Subcutaneous abdominal adipose tissue (tissue), 5 donors: Measurements from ENCODE around the gene DNLZ.

ENCODE experiments used
- H3K27ac ChIP-seq: one replicate; pipeline ENCODE4 v1.7.0; 2013; ENCODE audit warnings: low read depth, mild to moderate bottlenecking, inconsistent platforms, low read length, moderate library complexity
- H3K27me3 ChIP-seq, 5 donors: one replicate each; pipeline ENCODE4 v1.7.0; 2013; ENCODE audit warnings: low read length in 5 of 5, inconsistent platforms in 1 of 5; ENCODE audit not compliant: control insufficient read depth in 5 of 5, insufficient read depth in 4 of 5
- H3K36me3 ChIP-seq, 5 donors: one replicate each; pipeline ENCODE4 v1.7.0; 2013; ENCODE audit warnings: low read length in 5 of 5; ENCODE audit not compliant: control insufficient read depth in 5 of 5, insufficient read depth in 5 of 5
- H3K4me1 ChIP-seq, 5 donors: one replicate each; pipeline ENCODE4 v1.7.0; 2013; ENCODE audit warnings: low read length in 5 of 5, mild to moderate bottlenecking in 3 of 5, moderate library complexity in 1 of 5; ENCODE audit not compliant: control insufficient read depth in 5 of 5, insufficient read depth in 5 of 5
- H3K4me3 ChIP-seq, 5 donors: one replicate each; pipeline ENCODE4 v1.7.0; 2013; ENCODE audit warnings: low read length in 5 of 5, low read depth in 1 of 5
- H3K9ac ChIP-seq, 5 donors: one replicate each; pipeline ENCODE4 v1.7.0; 2013; ENCODE audit warnings: low read length in 5 of 5, mild to moderate bottlenecking in 4 of 5, moderate library complexity in 3 of 5
- H3K9me3 ChIP-seq, 5 donors: one replicate each; pipeline ENCODE4 v1.7.0; 2013; ENCODE audit warnings: low read length in 5 of 5; ENCODE audit not compliant: control insufficient read depth in 5 of 5
- donor health status: healthy.
- donor health status: healthy.
- donor health status: healthy.
- donor health status: healthy.
- donor health status: healthy.

DNLZ gene

DNA sequence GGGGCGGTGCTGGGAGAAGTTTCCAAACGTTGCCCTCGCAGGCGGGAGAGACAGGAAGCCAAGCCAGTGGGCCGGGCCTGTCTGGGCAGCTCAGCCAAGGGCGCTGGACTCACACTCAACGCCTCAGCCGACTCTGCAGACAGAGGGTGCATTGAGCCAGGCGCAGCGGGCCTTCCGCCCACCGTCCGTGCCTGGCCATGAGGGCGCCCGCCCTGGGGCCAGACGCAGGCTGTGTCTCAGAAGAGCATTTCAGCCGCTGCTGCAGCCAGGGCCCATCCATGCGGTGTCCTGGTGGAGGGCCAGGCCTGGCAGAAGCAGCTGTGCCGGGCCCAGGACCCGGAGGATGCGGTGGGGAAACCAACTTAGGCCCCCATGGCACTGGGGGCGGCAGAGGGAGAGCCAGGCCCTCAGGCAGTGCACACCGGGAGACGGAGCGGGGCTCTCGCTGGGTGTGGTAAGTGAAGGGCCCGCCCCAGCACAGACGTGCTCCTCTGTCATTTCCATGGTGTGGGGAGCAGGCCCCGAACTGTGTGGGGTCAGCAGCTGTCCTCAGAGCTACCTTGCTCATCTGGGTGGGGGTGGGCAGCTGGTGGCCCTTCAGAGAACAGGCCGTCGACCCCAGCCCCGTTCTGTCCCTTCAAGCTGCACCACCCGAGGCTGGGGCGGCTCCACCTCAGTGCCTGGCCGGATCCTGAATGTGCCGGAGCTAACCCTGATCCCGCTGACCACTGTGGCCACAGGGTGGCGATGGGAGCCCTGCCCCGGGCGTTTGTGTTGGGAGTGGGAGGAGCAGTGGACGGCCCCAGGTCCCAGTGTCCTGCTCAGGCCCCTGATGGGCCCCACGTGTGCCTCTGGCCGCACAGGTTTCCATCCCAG is 18.0 kb downstream of the DNLZ start:
- Histone ChIP-seq H3K27me3 (peaks cover 0 to 3% (median 0%) of the 10 kb centered on the region in 5 donors), H3K9ac (peak overlapping the region in 4 of 5 donors; percentile 46 to 72 (median 58)), H3K9me3 (no peaks in the 10 kb centered on the region), H3K27ac (no peak overlapping the region), H3K4me3 (peak overlapping the region in 4 of 5 donors; percentile 40 to 60 (median 42)), H3K4me1 (peaks cover 0 to 37% (median 30%) of the 10 kb centered on the region in 5 donors), H3K36me3 (peaks cover 0 to 12% (median 7%) of the 10 kb centered on the region in 5 donors)

DNA sequence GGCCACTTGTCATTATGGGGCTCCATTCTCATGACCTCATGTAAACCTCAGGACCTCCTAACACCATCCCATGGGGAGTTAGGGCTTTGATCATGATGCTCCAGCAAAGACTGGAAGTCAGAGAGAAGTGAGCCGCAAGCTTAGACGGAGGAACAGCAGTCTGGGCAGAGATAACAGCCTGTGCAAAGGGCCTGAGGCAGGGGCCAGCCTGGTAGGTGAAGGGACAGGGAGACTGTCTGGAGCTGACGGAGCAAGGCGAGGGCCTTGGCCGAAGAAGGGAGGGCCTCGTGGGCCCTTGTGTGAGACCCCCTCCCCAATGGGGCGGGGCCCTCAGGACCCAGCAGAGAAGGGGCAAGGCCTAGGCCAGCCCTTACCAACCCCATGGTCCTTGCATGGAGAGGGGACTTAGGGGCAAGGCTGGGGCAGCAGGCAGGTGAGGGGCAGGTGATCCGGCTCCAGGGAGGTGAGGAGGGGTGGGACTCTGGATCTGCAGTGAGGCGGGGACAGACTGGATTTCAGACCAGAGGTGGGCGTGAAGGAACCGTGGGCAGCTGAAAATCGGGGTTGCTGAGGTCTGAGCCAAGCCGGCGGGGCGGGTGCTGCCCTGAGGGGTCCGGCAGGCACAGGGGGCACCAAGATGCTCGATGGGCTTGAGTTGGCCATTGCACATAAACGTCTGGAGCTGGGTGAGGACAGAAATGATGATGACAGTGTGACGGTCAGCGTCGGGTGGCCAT is 18.8 kb downstream of the DNLZ start:
- peak overlapping the region in 3 of 5 donors; percentile 40 to 60 (median 43) for H3K4me3 ChIP-seq
- H3K27me3 ChIP-seq: peaks cover 0 to 3% (median 0%) of the 10 kb centered on the region in 5 donors
- H3K4me1 ChIP-seq: peaks cover 0 to 37% (median 30%) of the 10 kb centered on the region in 5 donors
- H3K9ac ChIP-seq: peak overlapping the region in 1 of 5 donors; percentile 72
- H3K36me3 ChIP-seq: peaks cover 0 to 8% (median 7%) of the 10 kb centered on the region in 5 donors
- no peaks in the 10 kb centered on the region for H3K9me3 ChIP-seq
- no peak overlapping the region for H3K27ac ChIP-seq

DNA sequence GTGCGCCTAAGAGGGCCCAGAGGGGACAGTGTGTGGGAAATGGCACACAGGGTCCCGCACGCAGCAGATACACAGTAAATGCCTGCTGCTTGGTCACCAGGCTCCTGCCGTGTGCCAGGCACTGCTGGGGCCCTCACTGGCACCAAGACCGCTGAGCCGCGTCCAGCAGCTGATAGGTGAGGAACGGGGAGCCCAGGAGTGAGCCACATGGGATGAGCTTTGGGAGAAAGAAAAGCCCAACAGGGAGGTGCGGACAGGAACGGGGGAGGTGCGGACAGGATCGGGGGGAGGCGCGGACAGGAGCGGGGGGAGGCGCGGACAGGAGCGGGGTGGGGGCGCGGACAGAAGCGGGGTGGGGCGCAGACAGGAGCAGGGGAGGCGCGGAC is 19.7 kb downstream of the DNLZ start:
- Histone ChIP-seq H3K27ac (no peak overlapping the region), H3K4me3 (no peak overlapping the region), H3K9me3 (no peaks in the 10 kb centered on the region), H3K36me3 (peaks cover 0 to 6% (median 3%) of the 10 kb centered on the region in 5 donors), H3K27me3 (peaks cover 0 to 3% (median 0%) of the 10 kb centered on the region in 5 donors), H3K9ac (no peak overlapping the region), H3K4me1 (peaks cover 0 to 37% (median 32%) of the 10 kb centered on the region in 5 donors)

DNA sequence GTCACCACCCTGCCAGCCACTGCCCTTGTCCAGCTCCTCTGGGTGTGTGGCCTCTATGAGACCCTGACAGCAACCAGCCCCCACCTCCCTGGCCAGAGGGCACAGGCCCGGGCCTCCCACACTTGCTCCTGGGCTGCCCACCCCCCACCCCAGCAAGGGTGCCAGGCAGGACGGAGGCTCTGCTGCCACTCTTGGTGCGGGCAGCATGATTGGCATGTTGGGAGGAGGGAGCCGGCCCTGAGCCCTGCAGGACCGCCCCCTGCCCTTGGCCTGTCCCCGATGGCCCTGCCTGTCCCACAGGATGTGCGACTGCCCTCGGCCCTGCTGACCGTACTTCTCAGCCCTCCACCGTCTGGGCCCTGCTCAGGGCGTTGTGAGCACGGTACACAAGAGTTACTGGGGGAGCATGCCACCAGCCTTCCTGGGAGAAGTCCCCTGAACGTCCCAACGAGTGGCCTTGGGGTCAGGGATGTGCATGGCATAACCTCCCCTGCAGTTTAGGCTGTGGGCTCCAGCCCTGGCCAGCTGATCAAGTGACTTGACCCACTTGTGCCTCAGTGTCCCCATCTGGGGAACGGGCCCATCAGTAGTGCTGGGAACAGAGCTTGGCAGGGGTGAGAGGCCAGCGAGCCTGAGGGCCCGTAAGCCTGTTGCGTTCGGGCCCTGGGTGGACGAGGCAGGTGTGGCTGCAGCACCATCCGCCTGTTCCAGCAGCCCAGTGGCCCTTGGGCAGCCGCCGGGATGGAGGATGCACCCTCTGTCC is 20.2 kb downstream of the DNLZ start:
- H3K9me3 ChIP-seq: no peaks in the 10 kb centered on the region
- peaks cover 0 to 37% (median 32%) of the 10 kb centered on the region in 5 donors for H3K4me1 ChIP-seq
- H3K4me3 ChIP-seq: peak overlapping the region in 3 of 5 donors; percentile 31 to 50 (median 42)
- H3K9ac ChIP-seq: no peak overlapping the region
- peaks cover 0 to 3% (median 0%) of the 10 kb centered on the region in 5 donors for H3K36me3 ChIP-seq
- H3K27me3 ChIP-seq: peaks cover 0 to 3% (median 0%) of the 10 kb centered on the region in 5 donors
- H3K27ac ChIP-seq: no peak overlapping the region

DNA sequence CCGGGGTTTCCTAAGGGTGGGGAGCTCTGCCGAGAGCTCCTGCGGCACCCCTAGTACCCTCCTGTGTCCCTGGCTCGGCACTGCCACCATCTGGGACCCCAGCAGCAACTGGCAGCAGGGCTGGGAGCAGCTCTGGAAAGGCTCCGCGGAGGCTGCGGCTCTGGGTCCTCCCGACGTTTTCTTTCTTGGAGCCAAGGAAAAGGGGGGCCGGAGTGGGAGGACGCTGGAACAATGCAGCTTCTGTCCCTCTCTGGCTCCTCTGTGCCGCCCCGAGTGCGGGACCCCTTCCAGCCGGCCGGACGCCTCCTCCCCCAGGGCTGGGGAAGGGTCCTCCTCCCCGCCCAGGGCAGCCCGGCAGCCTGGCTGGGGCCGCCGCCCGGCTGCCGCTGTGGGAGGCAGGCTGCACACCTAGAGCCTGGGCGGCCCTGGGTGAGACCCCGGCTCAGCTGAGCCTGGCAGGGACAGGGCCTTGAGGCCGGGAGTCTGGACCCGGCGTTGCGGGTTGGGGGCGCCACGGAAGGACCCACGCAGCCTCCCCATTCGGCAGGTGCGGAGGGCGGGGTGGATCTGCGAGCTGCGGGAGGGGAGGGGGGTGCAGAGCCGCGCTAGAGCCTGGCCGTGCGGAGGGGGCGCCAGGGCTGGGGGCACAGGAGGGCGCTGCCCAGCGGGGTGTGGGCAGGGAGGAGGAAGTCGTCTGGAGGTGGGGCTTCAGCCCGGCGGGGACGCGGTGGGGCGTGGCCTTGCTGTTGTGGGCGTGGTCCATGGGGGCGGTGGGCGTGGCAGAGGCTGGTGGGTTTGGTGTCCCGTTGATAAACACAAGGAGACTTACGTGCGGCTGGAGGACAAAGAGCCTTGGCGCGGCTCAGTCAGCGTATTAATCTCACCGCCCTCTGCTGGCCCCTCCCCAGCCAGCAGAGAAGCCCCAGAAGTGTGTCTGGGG is 21.1 kb downstream of the DNLZ start:
- H3K27me3 ChIP-seq: peaks cover 0 to 3% (median 0%) of the 10 kb centered on the region in 5 donors
- no peak overlapping the region for H3K27ac ChIP-seq
- H3K9me3 ChIP-seq: no peaks in the 10 kb centered on the region
- H3K9ac ChIP-seq: peak overlapping the region in 3 of 5 donors; percentile 14 to 59 (median 20)
- H3K4me1 ChIP-seq: peaks cover 0 to 37% (median 32%) of the 10 kb centered on the region in 5 donors
- peaks cover 0 to 9% (median 2%) of the 10 kb centered on the region in 5 donors for H3K36me3 ChIP-seq
- H3K4me3 ChIP-seq: peak overlapping the region in 3 of 5 donors; percentile 31 to 50 (median 42)

DNA sequence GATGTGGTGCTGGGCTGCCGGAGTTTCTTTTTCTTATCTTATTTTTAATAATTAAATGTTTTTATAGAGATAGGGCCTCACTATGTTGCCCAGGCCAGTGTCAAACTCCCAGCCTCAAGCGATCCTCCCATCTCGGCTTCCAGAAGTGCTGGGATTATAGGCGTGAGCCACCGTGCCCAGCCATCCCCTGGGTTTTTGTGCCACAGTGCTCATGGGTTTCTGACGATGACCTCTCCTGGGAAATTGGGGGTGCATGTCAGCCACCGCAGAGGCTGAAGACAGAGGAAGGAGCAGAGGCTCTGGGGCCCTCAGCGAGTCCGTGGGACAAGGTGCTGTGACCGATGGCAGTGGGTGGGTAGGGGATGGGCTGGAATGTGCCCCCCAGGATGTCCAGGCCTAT is 21.8 kb downstream of the DNLZ start:
- no peak overlapping the region for H3K27ac ChIP-seq
- H3K4me3 ChIP-seq: no peak overlapping the region

DNA sequence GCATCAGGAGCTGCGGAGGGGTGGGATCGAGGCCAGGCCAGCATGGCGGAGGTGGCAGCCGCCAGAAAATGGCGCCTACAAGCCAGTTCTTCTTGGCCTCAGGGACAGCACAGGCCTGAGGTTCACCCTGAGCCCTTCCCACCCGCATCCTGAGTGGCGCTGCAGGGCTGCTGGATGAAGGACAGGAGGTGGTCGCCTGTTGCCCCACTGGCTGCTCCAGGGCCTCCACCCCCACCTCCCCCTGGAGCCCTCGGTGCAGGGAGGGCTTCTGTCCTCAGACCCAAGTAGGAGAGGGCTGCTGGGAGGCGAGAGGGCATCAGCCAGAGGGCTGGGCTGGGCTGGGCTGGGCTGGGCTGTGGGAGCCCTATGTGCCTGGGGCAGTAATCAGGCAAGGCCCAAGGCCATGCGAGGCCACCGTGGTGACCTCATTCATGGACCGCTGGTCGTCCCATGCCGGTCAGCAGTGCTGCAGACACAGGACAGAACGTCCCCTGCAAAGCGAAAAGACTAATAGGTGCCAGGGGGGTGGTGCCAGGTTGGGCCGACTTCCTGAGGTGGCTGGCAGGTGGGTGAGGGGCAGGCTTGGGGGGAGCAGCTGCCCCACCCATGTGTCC is 22.4 kb downstream of the DNLZ start:
- H3K27ac ChIP-seq: no peak overlapping the region
- H3K9me3 ChIP-seq: no peaks in the 10 kb centered on the region
- H3K4me3 ChIP-seq: no peak overlapping the region
- peaks cover 0 to 20% (median 9%) of the 10 kb centered on the region in 5 donors for H3K36me3 ChIP-seq
- H3K27me3 ChIP-seq: peaks cover 0 to 3% (median 0%) of the 10 kb centered on the region in 5 donors
- H3K4me1 ChIP-seq: peaks cover 0 to 31% (median 28%) of the 10 kb centered on the region in 5 donors
- H3K9ac ChIP-seq: no peak overlapping the region

More for the DNA sequence above, 21.8 kb downstream of the DNLZ start:
- H3K27me3 ChIP-seq: peaks cover 0 to 3% (median 0%) of the 10 kb centered on the region in 5 donors
- H3K9ac ChIP-seq: peak overlapping the region in 3 of 5 donors; percentile 14 to 59 (median 20)
- H3K36me3 ChIP-seq: peaks cover 0 to 14% (median 6%) of the 10 kb centered on the region in 5 donors
- H3K4me1 ChIP-seq: peaks cover 0 to 37% (median 32%) of the 10 kb centered on the region in 5 donors
- no peaks in the 10 kb centered on the region for H3K9me3 ChIP-seq

DNA sequence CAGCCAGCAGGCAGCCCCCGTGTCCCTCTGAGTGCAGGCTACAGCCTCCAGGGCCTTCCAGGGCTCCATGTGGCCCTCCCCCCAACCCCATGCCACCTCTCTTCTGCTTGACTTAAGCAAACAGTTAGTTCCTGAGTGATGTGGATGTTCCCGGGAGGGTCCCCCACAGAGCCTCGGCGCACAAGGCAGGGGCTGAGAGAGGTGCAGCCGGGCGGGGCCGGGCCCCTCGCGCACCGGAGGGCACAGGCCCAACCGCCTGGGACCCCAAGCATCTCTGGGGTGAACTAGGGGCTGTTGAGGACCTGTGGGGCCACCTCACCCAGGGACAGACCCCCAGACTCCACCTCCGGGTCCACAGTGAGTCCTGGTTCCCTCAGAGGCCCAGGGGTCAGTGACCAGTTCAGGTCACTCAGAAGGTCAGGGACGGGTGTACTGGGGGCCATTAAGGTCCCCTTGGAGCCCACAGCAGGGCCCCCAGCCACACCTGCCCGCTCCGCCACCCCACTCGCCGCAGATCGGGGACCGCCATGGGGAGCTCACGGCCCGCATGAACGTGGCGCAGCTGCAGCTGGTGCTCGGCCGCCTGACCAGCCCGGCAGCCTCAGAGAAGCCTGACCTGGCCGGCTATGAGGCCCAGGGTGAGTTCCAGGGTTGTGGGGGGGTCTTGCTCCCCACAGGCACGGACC is 23.0 kb downstream of the DNLZ start:
- H3K27ac ChIP-seq: no peak overlapping the region
- peaks cover 0 to 25% (median 22%) of the 10 kb centered on the region in 5 donors for H3K4me1 ChIP-seq
- no peak overlapping the region for H3K9ac ChIP-seq
- H3K9me3 ChIP-seq: no peaks in the 10 kb centered on the region
- peaks cover 0 to 3% (median 0%) of the 10 kb centered on the region in 5 donors for H3K27me3 ChIP-seq
- H3K4me3 ChIP-seq: no peak overlapping the region
- peaks cover 0 to 22% (median 9%) of the 10 kb centered on the region in 5 donors for H3K36me3 ChIP-seq
